HG03378 (cell line): ENCODE results near the gene HOATZ.

Experiments used
- ATAC-seq: cut with Tn5 transposase; IDR thresholded peaks from one replicate; pipeline ENCODE4 v1.9.1; 2021; ENCODE audit warnings: mild to moderate bottlenecking, moderate library complexity; ENCODE audit not compliant: unreplicated experiment

HOATZ gene

GRCh38 chr11:111521135-111521534 is 6.6 kb downstream of the HOATZ start:
- ATAC-seq: no peak

GRCh38 chr11:111522426-111522825 is 7.8 kb downstream of the HOATZ start:
- no peak for ATAC-seq

GRCh38 chr11:111523343-111523742 is 8.8 kb downstream of the HOATZ start:
- no peak for ATAC-seq

- no peak for ATAC-seq
Observed at GRCh38 chr11:111524056-111524455, 9.5 kb downstream of the HOATZ start.

GRCh38 chr11:111525456-111525855 is 10.9 kb downstream of the HOATZ start:
- no peak for ATAC-seq

GRCh38 chr11:111526501-111526900 is 11.9 kb downstream of the HOATZ start:
- ATAC-seq: peak; percentile 51

- ATAC-seq: no peak
Observed at GRCh38 chr11:111527279-111527678, 12.7 kb downstream of the HOATZ start.

GRCh38 chr11:111528557-111528956 is 14.0 kb downstream of the HOATZ start:
- no peak for ATAC-seq

- no peak for ATAC-seq
Observed at GRCh38 chr11:111530091-111530490, 15.5 kb downstream of the HOATZ start.

GRCh38 chr11:111531136-111531535 is 16.6 kb downstream of the HOATZ start:
- no peak for ATAC-seq

- peak; percentile 76 for ATAC-seq
Observed at GRCh38 chr11:111531687-111532364, 17.2 kb downstream of the HOATZ start.

- ATAC-seq: no peak
Observed at GRCh38 chr11:111532365-111532709, 17.8 kb downstream of the HOATZ start.

GRCh38 chr11:111535281-111535680 is 20.7 kb downstream of the HOATZ start:
- no peak for ATAC-seq

GRCh38 chr11:111537336-111537860 is 22.8 kb downstream of the HOATZ start:
- no peak for ATAC-seq

- ATAC-seq: no peak
Observed at GRCh38 chr11:111538407-111539114, 24.0 kb downstream of the HOATZ start.

- no peak for ATAC-seq
Observed at GRCh38 chr11:111539426-111540113, 25.0 kb downstream of the HOATZ start.

- ATAC-seq: no peak
Observed at GRCh38 chr11:111540114-111540936, 25.7 kb downstream of the HOATZ start, which contains the start of gene LAYN. TSS of gene LAYN (plus strand) at chr11:111540720. CDS start at chr11:111540844, 124 bp downstream.

GRCh38 chr11:111540937-111541253 is 26.3 kb downstream of the HOATZ start:
- ATAC-seq: no peak

GRCh38 chr11:111541254-111542061 is 26.9 kb downstream of the HOATZ start:
- no peak for ATAC-seq

GRCh38 chr11:111542606-111543275 is 28.2 kb downstream of the HOATZ start:
- no peak for ATAC-seq
